IPS-20b (cell line): ENCODE data around the gene OMA1.
"Not testable (repeated sequence)": the region's sequence is repeated elsewhere in the genome, so short reads cannot be mapped to it uniquely, and the experiment has no call there.

Source experiments
- H3K27ac ChIP-seq: one replicate; pipeline ENCODE4 v1.5.1; 2013; ENCODE audit warnings: low read length
- H3K27me3 ChIP-seq: 2 replicates; pipeline ENCODE4 v1.6.1; 2013; ENCODE audit warnings: mild to moderate bottlenecking, low read length, inconsistent platforms; ENCODE audit not compliant: insufficient read depth
- H3K36me3 ChIP-seq: 2 replicates; pipeline ENCODE4 v1.6.1; 2013; ENCODE audit warnings: low read depth, mild to moderate bottlenecking, inconsistent platforms, low read length, moderate library complexity; ENCODE audit not compliant: insufficient read depth
- H3K4me1 ChIP-seq: 2 replicates; pipeline ENCODE4 v1.6.1; 2013; ENCODE audit warnings: mild to moderate bottlenecking, control low read depth, inconsistent platforms, low read length, moderate library complexity; ENCODE audit not compliant: insufficient read depth
- H3K4me3 ChIP-seq: 2 replicates; pipeline ENCODE4 v1.5.1; 2013; ENCODE audit warnings: mild to moderate bottlenecking, low read length, inconsistent platforms
- H3K9ac ChIP-seq: 2 replicates; pipeline ENCODE4 v1.6.1; 2013; ENCODE audit warnings: low read depth, mild to moderate bottlenecking, inconsistent platforms, low read length, moderate library complexity
- H3K9me3 ChIP-seq: 2 replicates; pipeline ENCODE4 v1.6.1; 2013; ENCODE audit warnings: mild to moderate bottlenecking, low read depth, low read length, inconsistent platforms; ENCODE audit not compliant: insufficient read depth

OMA1 gene

DNA sequence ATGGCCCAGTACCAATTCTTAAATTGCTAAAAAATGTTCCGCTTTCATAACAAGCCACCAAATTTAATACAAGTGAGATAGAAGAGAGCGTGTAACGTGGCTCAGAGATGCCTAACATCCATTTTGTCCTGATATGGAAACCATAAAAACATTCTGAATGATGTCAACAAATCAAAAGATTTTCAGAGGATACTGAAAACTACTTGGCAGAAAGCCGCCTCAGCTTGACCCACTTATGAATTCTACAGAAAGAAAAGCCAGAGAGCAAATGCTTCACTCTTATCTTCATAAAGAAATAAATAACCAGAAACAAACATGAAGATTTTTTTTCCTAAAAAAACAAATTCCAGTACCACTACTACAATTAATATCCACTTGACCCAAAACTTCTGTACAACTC, 41.2 kb downstream of the OMA1 start:
- no peaks in the 10 kb centered on the region for H3K9me3 ChIP-seq
- H3K9ac ChIP-seq: no peak overlapping the region
- H3K4me1 ChIP-seq: no peaks in the 10 kb centered on the region
- no peaks in the 10 kb centered on the region for H3K36me3 ChIP-seq
- no peak overlapping the region for H3K4me3 ChIP-seq
- H3K27me3 ChIP-seq: no peaks in the 10 kb centered on the region
- H3K27ac ChIP-seq: no peak overlapping the region

DNA sequence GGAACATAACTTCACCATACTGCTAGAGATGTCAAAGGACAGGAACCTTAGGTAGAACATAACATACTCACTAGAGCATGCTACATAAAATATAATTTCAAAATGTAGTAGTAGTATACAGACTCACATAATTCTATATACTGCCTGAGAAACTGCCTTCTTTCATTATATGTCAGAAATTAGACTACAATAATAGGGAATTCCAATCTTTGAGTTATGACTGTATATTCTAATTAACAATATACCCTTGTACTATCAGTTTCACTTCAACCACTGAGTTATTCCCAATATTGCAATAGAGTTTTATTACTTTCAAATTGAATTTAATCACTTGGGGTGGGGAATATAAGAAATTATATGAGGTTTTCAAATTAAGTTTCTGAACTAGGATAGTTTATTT, 44.0 kb downstream of the OMA1 start:
- no peaks in the 10 kb centered on the region for H3K27me3 ChIP-seq
- H3K9ac ChIP-seq: no peak overlapping the region
- no peaks in the 10 kb centered on the region for H3K4me1 ChIP-seq
- H3K4me3 ChIP-seq: no peak overlapping the region
- no peak overlapping the region for H3K27ac ChIP-seq
- no peaks in the 10 kb centered on the region for H3K36me3 ChIP-seq
- H3K9me3 ChIP-seq: no peaks in the 10 kb centered on the region

DNA sequence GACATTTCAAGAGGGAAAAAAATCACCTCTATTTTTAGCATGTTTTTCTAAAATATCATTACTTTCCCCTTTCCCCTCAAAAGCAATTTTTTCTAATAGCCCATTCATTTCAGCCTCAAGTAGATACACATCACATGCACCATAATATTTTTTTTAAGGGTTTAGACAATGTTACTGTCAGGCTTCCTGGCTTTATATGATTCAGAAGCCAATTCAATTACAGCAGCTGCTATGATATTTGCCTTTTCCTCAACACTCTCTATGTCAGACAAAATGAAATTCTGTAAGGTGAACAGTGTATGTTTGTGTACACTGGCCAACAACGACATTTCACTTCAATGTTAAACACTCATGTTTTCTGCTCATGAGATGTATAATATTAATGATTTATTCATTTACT, 46.5 kb downstream of the OMA1 start:
- Histone ChIP-seq H3K4me3 (no peak overlapping the region), H3K36me3 (no peaks in the 10 kb centered on the region), H3K27me3 (no peaks in the 10 kb centered on the region), H3K4me1 (no peaks in the 10 kb centered on the region; the same call in 1 of the 2 replicates), H3K9ac (no peak overlapping the region), H3K27ac (no peak overlapping the region), H3K9me3 (no peaks in the 10 kb centered on the region)

DNA sequence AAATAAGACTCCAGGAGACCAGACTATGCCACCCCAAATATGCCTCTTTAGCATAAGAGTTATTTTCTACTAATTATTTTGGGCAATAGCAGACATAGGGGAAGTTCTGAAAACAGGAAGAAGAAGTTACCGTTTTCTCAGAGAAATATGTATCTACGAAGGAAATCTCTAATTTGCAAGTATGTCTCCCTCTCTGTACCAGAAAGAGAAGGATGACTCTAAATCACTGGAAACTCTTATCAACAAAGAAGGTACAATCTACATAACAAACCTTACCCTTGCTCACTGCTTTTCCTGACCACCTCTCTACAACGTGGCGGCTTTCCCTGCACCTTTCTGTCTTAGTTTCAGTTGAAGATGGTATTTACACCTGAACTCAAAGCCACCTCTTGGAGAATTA, 49.0 kb downstream of the OMA1 start:
- no peak overlapping the region for H3K4me3 ChIP-seq
- no peak overlapping the region for H3K27ac ChIP-seq
- H3K27me3 ChIP-seq: no peaks in the 10 kb centered on the region
- no peaks in the 10 kb centered on the region for H3K9me3 ChIP-seq
- H3K9ac ChIP-seq: no peak overlapping the region
- no peaks in the 10 kb centered on the region; the same call in 1 of the 2 replicates for H3K4me1 ChIP-seq
- no peaks in the 10 kb centered on the region for H3K36me3 ChIP-seq

DNA sequence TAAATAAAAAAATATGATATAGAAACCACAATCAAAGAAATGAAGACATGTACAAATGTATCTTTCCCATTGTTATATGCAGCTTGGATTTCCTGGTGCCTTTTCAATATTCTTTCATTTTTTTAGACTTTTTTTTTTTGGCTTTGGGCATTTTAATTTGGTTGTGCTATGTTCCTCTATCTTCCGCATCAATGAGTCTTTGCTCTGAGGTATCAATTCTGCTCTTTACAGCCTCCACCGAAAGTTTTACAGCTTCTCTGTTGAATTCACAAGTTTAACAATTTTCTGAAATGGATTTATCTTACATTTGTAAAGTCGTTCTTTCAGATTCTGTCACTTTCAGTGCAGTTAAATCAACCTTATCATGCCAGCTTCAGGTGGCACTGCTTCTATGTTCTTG, 50.5 kb downstream of the OMA1 start:
- no peaks in the 10 kb centered on the region for H3K36me3 ChIP-seq
- H3K27ac ChIP-seq: no peak overlapping the region
- no peaks in the 10 kb centered on the region for H3K27me3 ChIP-seq
- no peak overlapping the region for H3K4me3 ChIP-seq
- H3K9ac ChIP-seq: no peak overlapping the region
- H3K4me1 ChIP-seq: no peaks in the 10 kb centered on the region; the same call in 1 of the 2 replicates
- H3K9me3 ChIP-seq: no peaks in the 10 kb centered on the region

DNA sequence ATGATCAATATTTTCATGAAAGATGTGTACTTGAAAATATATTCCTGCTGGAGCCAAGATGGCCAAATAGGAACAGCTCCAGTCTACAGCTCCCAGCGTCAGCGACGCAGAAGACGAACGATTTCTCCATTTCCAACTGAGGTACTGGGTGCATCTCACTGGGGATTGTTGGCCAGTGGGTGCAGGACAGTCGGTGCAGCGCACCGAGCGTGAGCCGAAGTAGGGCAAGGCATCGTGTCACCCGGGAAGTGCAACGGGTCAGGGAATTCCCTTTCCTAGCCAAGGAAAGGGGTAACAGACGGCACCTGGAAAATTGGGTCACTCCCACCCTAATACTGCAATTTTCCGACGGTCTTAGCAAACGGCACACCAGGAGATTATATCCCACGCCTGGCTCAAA, 57.6 kb downstream of the OMA1 start:
- H3K27me3 ChIP-seq, H3K4me1 ChIP-seq, H3K9ac ChIP-seq, H3K27ac ChIP-seq, H3K4me3 ChIP-seq, H3K36me3 ChIP-seq: not testable (repeated sequence)
- peaks cover 11% of the 10 kb centered on the region for H3K9me3 ChIP-seq

DNA sequence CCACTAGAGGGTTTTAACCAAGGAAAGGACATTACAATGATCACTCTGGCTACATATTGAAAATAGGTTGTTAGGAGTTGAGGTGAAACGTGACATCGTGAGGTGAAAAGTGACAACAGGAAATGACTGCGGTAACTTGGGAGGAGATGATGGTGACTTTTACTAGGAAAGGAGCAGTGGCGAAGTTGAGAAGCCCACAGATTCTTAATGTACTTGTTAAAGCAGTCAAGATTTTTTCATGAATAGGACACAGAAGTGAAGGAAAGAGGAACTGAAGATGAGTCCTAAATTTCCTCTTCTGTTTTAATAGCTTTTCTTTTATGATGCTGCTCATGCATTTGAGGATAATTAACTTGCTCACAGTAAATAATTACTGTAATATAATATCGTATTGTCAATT, 59.5 kb downstream of the OMA1 start:
- Histone ChIP-seq H3K36me3 (0 out of 2 replicates have a peak, but pooled peaks cover 4% of the 10 kb centered on the region), H3K4me1 (no peaks in the 10 kb centered on the region), H3K9me3 (peaks cover 11% of the 10 kb centered on the region), H3K9ac (no peak overlapping the region), H3K27me3 (no peaks in the 10 kb centered on the region), H3K4me3 (no peak overlapping the region), H3K27ac (no peak overlapping the region)

DNA sequence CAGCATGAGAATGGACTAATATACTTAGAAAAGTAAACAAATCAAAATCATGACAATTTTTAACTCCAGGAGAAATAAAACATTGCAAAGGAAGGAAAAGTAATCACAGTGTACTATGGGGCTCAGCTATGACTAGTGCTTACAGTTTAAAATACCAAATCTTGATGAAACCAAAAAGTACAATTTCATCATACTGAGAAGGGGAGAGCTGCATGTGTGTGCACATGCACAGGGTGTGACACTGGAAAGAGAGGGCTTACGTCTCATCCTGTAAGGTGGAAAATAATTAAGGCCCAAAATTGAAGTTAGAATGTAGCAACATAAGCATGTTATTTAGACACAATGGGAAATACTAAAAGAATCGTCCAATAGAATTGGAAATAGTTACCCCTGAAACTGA, 64.6 kb downstream of the OMA1 start:
- H3K36me3 ChIP-seq: no peaks in the 10 kb centered on the region
- H3K27me3 ChIP-seq: no peaks in the 10 kb centered on the region
- H3K9me3 ChIP-seq: no peaks in the 10 kb centered on the region
- no peak overlapping the region for H3K9ac ChIP-seq
- H3K4me3 ChIP-seq: no peak overlapping the region
- H3K27ac ChIP-seq: no peak overlapping the region
- H3K4me1 ChIP-seq: no peaks in the 10 kb centered on the region

DNA sequence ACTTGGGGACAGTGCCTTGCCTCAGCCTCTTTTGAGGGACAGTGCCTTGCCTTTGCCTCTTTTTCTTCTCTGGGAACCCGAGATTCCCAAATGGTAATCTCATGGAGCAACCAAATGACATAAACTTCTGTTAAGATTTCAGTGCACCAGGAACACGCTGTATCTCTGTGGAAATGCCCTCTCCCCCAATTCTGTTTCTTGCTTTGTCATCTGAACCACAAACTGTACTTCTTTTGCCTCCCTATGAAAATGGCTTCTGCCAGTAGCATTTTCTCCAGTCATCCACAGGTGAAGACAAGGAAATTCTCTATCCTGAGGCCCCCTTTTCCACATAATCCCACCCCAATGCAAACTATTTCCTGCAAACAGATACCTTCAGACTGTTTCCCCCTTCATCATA, 66.3 kb downstream of the OMA1 start:
- no peak overlapping the region for H3K4me3 ChIP-seq
- no peaks in the 10 kb centered on the region for H3K4me1 ChIP-seq
- no peaks in the 10 kb centered on the region for H3K36me3 ChIP-seq
- H3K27ac ChIP-seq: no peak overlapping the region
- H3K9me3 ChIP-seq: no peaks in the 10 kb centered on the region
- no peaks in the 10 kb centered on the region for H3K27me3 ChIP-seq
- no peak overlapping the region for H3K9ac ChIP-seq

DNA sequence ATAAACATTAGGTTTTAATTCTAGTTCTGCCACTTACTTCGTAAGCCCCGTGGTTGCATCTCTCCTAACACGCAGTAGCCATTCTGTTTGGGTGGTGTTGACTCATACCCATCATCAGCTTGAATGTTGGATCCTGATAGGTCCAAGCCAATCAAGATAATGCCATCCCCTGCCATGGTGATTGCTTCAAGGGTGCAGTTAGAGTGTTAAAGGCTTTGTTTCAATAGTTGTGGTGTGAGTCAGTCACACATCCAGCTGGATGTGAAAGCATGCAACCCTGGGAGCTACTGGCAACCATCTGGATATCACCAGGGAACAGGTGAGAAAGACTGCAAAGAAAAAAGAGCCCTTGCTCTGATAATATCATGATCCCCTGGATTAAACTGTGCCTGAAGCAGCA, 69.1 kb downstream of the OMA1 start:
- Histone ChIP-seq H3K4me3 (no peak overlapping the region), H3K27ac (no peak overlapping the region), H3K4me1 (no peaks in the 10 kb centered on the region), H3K9me3 (no peaks in the 10 kb centered on the region), H3K36me3 (no peaks in the 10 kb centered on the region), H3K27me3 (no peaks in the 10 kb centered on the region), H3K9ac (no peak overlapping the region)

DNA sequence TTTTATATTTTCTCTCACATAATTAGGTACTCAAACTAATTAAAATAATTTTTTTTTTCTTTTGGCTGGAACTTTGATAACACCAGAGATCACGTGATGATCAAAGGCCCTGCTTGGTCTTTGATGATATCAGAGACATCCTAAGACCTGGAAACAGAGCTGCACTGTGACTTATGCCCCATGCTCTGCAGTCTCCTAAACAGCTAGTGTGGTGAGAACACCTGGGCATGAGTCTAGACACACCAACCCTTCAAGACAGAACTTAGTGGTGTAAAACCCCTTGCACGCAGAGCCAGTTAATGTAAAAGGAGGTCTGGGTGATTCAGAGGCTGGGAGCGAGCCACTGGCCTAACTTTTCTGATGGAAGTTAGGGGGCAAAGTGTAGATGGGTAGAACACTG, 70.3 kb downstream of the OMA1 start:
- no peaks in the 10 kb centered on the region for H3K9me3 ChIP-seq
- no peak overlapping the region for H3K4me3 ChIP-seq
- H3K27me3 ChIP-seq: no peaks in the 10 kb centered on the region
- no peak overlapping the region for H3K27ac ChIP-seq
- no peaks in the 10 kb centered on the region for H3K36me3 ChIP-seq
- no peaks in the 10 kb centered on the region for H3K4me1 ChIP-seq
- H3K9ac ChIP-seq: no peak overlapping the region

DNA sequence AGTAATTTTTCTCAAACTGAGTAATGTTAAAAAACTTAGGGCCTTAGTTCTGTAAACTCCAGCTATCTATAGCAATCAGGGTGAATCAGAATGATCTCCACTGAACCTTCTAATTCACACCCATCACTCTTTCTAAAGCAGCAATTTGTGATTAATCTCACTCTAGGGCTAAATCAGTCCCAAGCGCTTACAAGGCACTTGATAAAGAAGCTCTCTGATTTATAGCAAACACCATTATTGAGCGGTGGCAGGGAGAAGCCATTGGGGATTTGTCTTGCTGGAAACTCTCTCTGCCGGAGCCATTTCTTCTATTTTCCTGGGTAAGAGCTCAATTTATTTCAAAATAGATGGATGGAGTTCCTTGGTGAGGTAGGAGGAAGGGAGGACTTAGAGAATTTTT, 77.0 kb downstream of the OMA1 start:
- no peak overlapping the region for H3K4me3 ChIP-seq
- H3K36me3 ChIP-seq: no peaks in the 10 kb centered on the region
- H3K9me3 ChIP-seq: no peaks in the 10 kb centered on the region
- peaks cover 11% of the 10 kb centered on the region; the same call in 1 of the 2 replicates for H3K4me1 ChIP-seq
- no peak overlapping the region for H3K27ac ChIP-seq
- H3K27me3 ChIP-seq: no peaks in the 10 kb centered on the region
- H3K9ac ChIP-seq: no peak overlapping the region

DNA sequence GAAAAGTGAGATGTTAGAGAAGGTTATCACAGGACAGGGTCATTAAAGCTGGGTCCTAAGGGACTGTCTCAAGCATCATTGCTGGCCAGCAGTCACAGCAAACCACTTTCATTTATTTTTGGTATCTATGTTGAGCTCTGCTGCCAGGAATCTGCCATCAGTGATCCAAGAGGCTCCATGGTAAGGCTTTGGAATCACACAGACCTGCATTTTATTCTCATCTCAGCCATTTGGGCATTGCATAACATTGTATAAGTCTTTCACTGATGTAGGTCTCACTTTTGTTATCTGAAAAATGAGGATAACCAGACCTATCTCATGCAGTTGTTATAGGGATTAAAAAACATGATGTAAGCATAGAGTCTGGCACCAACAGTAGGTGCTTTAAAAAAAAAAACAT, 77.5 kb downstream of the OMA1 start:
- no peaks in the 10 kb centered on the region for H3K36me3 ChIP-seq
- no peaks in the 10 kb centered on the region for H3K9me3 ChIP-seq
- no peak overlapping the region for H3K4me3 ChIP-seq
- no peak overlapping the region for H3K27ac ChIP-seq
- no peaks in the 10 kb centered on the region for H3K27me3 ChIP-seq
- H3K9ac ChIP-seq: no peak overlapping the region
- H3K4me1 ChIP-seq: peaks cover 11% of the 10 kb centered on the region; the same call in 1 of the 2 replicates
